Uterus (tissue), 2 donors: Measurements from ENCODE around the gene CAVIN2.

Experiments used
- CTCF ChIP-seq, 4 experiments: fragments of 200-600 bp in 2 of 4; fragments of 450-650 bp in 2 of 4; sonication (generic) in 2 of 4; IDR thresholded peaks; one replicate each; pipeline ENCODE4 v1.5.1; 2016 to 2019; ENCODE audit warnings: antibody characterized with exemption in 4 of 4, mild to moderate bottlenecking in 2 of 4, moderate library complexity in 1 of 4
- POLR2A ChIP-seq, 2 donors: fragments of 450-650 bp; IDR thresholded peaks; one replicate each; pipeline ENCODE4 v1.6.1; 2016; ENCODE audit warnings: antibody characterized with exemption in 2 of 2, mild to moderate bottlenecking in 1 of 2, moderate library complexity in 1 of 2

- no peak for TF ChIP-seq CTCF (IDR thresholded peaks at IDR 0.05)
- TF ChIP-seq POLR2A (IDR thresholded peaks at IDR 0.05), result no peak
Measured at GRCh38 chr2:191833356-191833755, 13.5 kb downstream of the CAVIN2 start.
